HepG2 (cell line): ENCODE measurements around the gene COL4A3. TPM values are rescaled to one million over a fixed set of nuclear protein-coding genes. Genes with fewer than 3 reads are reported as not detected.

Source experiments
- ATAC-seq: fragments of 200-7000 bp; cut with Tn5 transposase; 3 replicates; pipeline ENCODE4 v1.9.1; 2020; ENCODE audit warnings: mild to moderate bottlenecking, moderate library complexity
- BruUV-seq: library from RNA; stranded (reverse); fragments of 400-500 nt; replicated peaks from 2 replicates; lab custom pipeline; 2021; lab: Mats Ljungman, UMichigan
- CTCF ChIA-PET: fragments of 300-600 bp; formaldehyde crosslinking; extraction: SDS; loops from one replicate; lab custom pipeline; 2021; ENCODE audit warnings: low total read pairs, inconsistent platforms, low intra/inter-chr PET ratio; lab: Yijun Ruan, JAX
- POLR2A ChIA-PET: fragments of 350-600 bp; sonication (Branson Sonifier 250); formaldehyde crosslinking; loops from one replicate; lab custom pipeline; 2020; ENCODE audit warnings: antibody characterized with exemption, inconsistent platforms; lab: Yijun Ruan, JAX
- DNase-seq: peaks from one replicate; pipeline ENCODE4 v3.0.0-alpha.2; 2015; ENCODE audit warnings: low spot score
- FAIRE-seq: peaks from 3 replicates; lab custom pipeline; 2011; peaks lifted over from hg19 to GRCh38; lab: Jason Lieb, UNC
- H2AFZ ChIP-seq: one replicate; pipeline ENCODE4 v1.6.1; 2011; ENCODE audit warnings: low read length, inconsistent platforms
- H3K27ac ChIP-seq: fragments of 300-600 bp; 3 replicates; pipeline ENCODE4 v1.8.0; 2011; ENCODE audit warnings: mixed run types, mild to moderate bottlenecking, mixed read lengths, low read length, inconsistent platforms; ENCODE audit not compliant: insufficient read depth; ENCODE audit errors: extremely low read length
- H3K27me3 ChIP-seq, 2 experiments: fragments of 200-600 bp in 1 of 2; 2 replicates in 1 of 2; 3 replicates in 1 of 2; pipeline versions ENCODE4 v1.6.0 to v1.8.0; 2011; ENCODE audit warnings: low read length in 2 of 2, mild to moderate bottlenecking in 2 of 2, moderate library complexity in 2 of 2, inconsistent platforms in 1 of 2; ENCODE audit not compliant: insufficient read depth in 2 of 2, control insufficient read depth in 1 of 2
- H3K36me3 ChIP-seq, 2 experiments: fragments of 200-600 bp in 1 of 2; replicated peaks in 1 of 2; 2 replicates in 1 of 2; 3 replicates in 1 of 2; pipeline versions ENCODE4 v1.5.1 to v1.8.0; 2011; ENCODE audit warnings: low read length in 2 of 2, inconsistent platforms in 1 of 2; ENCODE audit not compliant: insufficient read depth in 2 of 2, control insufficient read depth in 1 of 2
- H3K4me1 ChIP-seq: 2 replicates; pipeline ENCODE4 v1.5.1; 2012; ENCODE audit warnings: low read length, inconsistent platforms; ENCODE audit not compliant: insufficient read depth
- H3K4me2 ChIP-seq: 2 replicates; pipeline ENCODE4 v1.6.0; 2011; ENCODE audit warnings: low read depth, low read length, inconsistent platforms
- H3K4me3 ChIP-seq, 3 experiments: fragments of 200-600 bp in 1 of 3; sonication (generic), shearing (Covaris generic) in 1 of 3; replicated peaks in 1 of 3; 2 replicates each; pipeline ENCODE4 v1.5.1; 2011 to 2016; ENCODE audit warnings: low read length in 3 of 3, inconsistent platforms in 2 of 3, low read depth in 2 of 3, mild to moderate bottlenecking in 2 of 3, control low read depth in 1 of 3, mixed read lengths in 1 of 3; ENCODE audit not compliant: insufficient read depth in 1 of 3
- H3K79me2 ChIP-seq: one replicate; pipeline ENCODE4 v1.6.1; 2011; ENCODE audit warnings: low read length, inconsistent platforms; ENCODE audit not compliant: insufficient read depth
- H3K9ac ChIP-seq: 2 replicates; pipeline ENCODE4 v1.6.0; 2011; ENCODE audit warnings: mild to moderate bottlenecking, low read depth, low read length, inconsistent platforms; ENCODE audit not compliant: insufficient read depth
- H3K9me3 ChIP-seq: 2 replicates; pipeline ENCODE4 v1.5.1; 2012; ENCODE audit warnings: mild to moderate bottlenecking, low read length
- H4K20me1 ChIP-seq: 2 replicates; pipeline ENCODE4 v1.6.0; 2011; ENCODE audit warnings: inconsistent platforms, mild to moderate bottlenecking, low read length, moderate library complexity; ENCODE audit not compliant: insufficient read depth
- CTCF ChIP-seq: sonication (generic); formaldehyde crosslinking; IDR thresholded peaks from 2 replicates; pipeline ENCODE4 v1.5.0; 2020; ENCODE audit warnings: mild to moderate bottlenecking, missing genetic modification reagents, moderate library complexity
- NFKB2 ChIP-seq: sonication (generic); formaldehyde crosslinking; IDR thresholded peaks from 2 replicates; pipeline ENCODE4 v1.4.0; 2020; ENCODE audit warnings: missing genetic modification reagents, borderline replicate concordance
- PITX1 ChIP-seq: sonication (generic); formaldehyde crosslinking; IDR thresholded peaks from 2 replicates; pipeline ENCODE4 v1.5.1; 2020; ENCODE audit warnings: mild to moderate bottlenecking, missing genetic modification reagents
- STAG1 ChIP-seq: sonication (generic); formaldehyde crosslinking; IDR thresholded peaks from 2 replicates; pipeline ENCODE4 v1.4.0; 2020; ENCODE audit warnings: missing genetic modification reagents
- ZBTB33 ChIP-seq: sonication (generic); formaldehyde crosslinking; IDR thresholded peaks from 2 replicates; pipeline ENCODE4 v1.4.0; 2020; ENCODE audit warnings: missing genetic modification reagents
- ZNF644 ChIP-seq: IDR thresholded peaks from 2 replicates; pipeline ENCODE4 v1.6.1; 2016; ENCODE audit warnings: low read depth
- WGBS: methylation state at CpG from one replicate; pipeline ENCODE4 v1.1.6; 2017; ENCODE audit warnings: low lambda C conversion rate; 5-methylcytosine and 5-hydroxymethylcytosine counted together
- in situ Hi-C: cut with HindIII; loops from 2 replicates; pipeline ENCODE4 v1.10.0; 2017; ENCODE audit warnings: low pct_unique_long_range_greater_than_20kb; ENCODE audit not compliant: extremely low pct_ligation_motif_present
- intact Hi-C: fragments of 100-400 bp; cut with micrococcal nuclease; formaldehyde crosslinking; loops from one replicate; pipeline ENCODE4 v1.10.0; 2022; ENCODE audit not compliant: unreplicated experiment
- polyA plus RNA-seq, 8 experiments: library from polyadenylated mRNA; depleted of rRNA in 3 of 8; stranded (reverse) in 7 of 8; unstranded in 1 of 8; fragments of >200 nt; fragmentation: Illumina TruSeq in 4 of 8; extraction: Trizol in 4 of 8; gene quantifications; 2 replicates each; pipeline versions ENCODE4 v1.2.1 to v1.2.3, GENCODE V29; 2011 to 2016; ENCODE audit warnings: low read depth in 4 of 8, missing spikeins in 1 of 8, mixed read lengths in 1 of 8; ENCODE audit not compliant: insufficient read depth in 1 of 8
- total RNA-seq, 5 experiments: library from RNA; depleted of rRNA; stranded (reverse); fragments of >200 nt; fragmentation: Illumina TruSeq; extraction: Trizol; gene quantifications; 2 replicates each; pipeline ENCODE4 v1.2.3, GENCODE V29; 2016; ENCODE audit warnings: low read depth in 1 of 5

The COL4A3 gene
- total and polyA plus RNA-seq, 2 of the 13 experiments (the other 11 are each of a cell fraction or from before 2014, with no cell fraction given), result 0.02 TPM; not detected in 1

GRCh38 chr2:227363756-227364155 is 199.3 kb downstream of the COL4A3 start:
- peaks cover 5 to 8% of the 10 kb centered on the region in 2 experiments; a peak in 4 of 5 replicates for H3K36me3 ChIP-seq
- H2AFZ ChIP-seq, result no peak overlapping the region
- DNase-seq (no peak), FAIRE-seq (no peak), ATAC-seq (no peak)
- H3K9me3 ChIP-seq, result no peaks in the 10 kb centered on the region
- no TSS peak for BruUV-seq
- POLR2A ChIA-PET, result no interaction called here
- no peaks in the 10 kb centered on the region for H3K27me3 ChIP-seq
- no peak overlapping the region for H3K9ac ChIP-seq
- H3K4me2 ChIP-seq, result no peak overlapping the region
- CTCF ChIA-PET, result no interaction called here
- TF ChIP-seq PITX1 (CRISPR knock-in tag) (no peak), ZBTB33 (CRISPR knock-in tag) (peak; percentile 82), ZNF644 (CRISPR knock-in tag) (0 out of 2 replicates have a peak, but pooled peaks have one; percentile 37), CTCF (CRISPR knock-in tag) (peak; percentile 33; the same call in 1 of the 2 replicates), NFKB2 (CRISPR knock-in tag) (no peak), STAG1 (CRISPR knock-in tag) (peak; percentile 47)
- H3K79me2 ChIP-seq, result no peaks in the 10 kb centered on the region
- in situ Hi-C loops, result no loop called here
- WGBS, result 93% methylated on average over 6 of the region's 6 CpGs
- no peak overlapping the region for H3K4me3 ChIP-seq
- intact Hi-C loops, result no loop called here
- H4K20me1 ChIP-seq, result no peaks in the 10 kb centered on the region
- no peaks in the 10 kb centered on the region for H3K4me1 ChIP-seq
- no peak overlapping the region for H3K27ac ChIP-seq

Other genes starting within 250 kb of the COL4A3 start
- gene COL4A4, start 419 bp upstream of the COL4A3 start, total RNA-seq (2016; rRNA removed; fragmentation: Illumina TruSeq; extraction: Trizol), result not detected in 2 replicates
- not detected in 2 replicates for gene COL4A4, start 419 bp upstream of the COL4A3 start, polyA plus RNA-seq (2011; rRNA removed)
- gene MFF, start 160.6 kb downstream of the COL4A3 start, total RNA-seq (2016; rRNA removed; fragmentation: Illumina TruSeq; extraction: Trizol), result 156 and 170 TPM in 2 replicates
- 65.2 and 81.9 TPM in 2 replicates for gene MFF, start 160.6 kb downstream of the COL4A3 start, polyA plus RNA-seq (2011; rRNA removed)
- gene TM4SF20, start 214.7 kb downstream of the COL4A3 start, total RNA-seq (2016; rRNA removed; fragmentation: Illumina TruSeq; extraction: Trizol), result not detected in 2 replicates
- not detected in 2 replicates for gene TM4SF20, start 214.7 kb downstream of the COL4A3 start, polyA plus RNA-seq (2011; rRNA removed)
- not detected in 2 replicates for gene SCYGR1, start 223.3 kb downstream of the COL4A3 start, total RNA-seq (2016; rRNA removed; fragmentation: Illumina TruSeq; extraction: Trizol)
- gene SCYGR1, start 223.3 kb downstream of the COL4A3 start, polyA plus RNA-seq (2011; rRNA removed), result not detected in 2 replicates